NCI-H526 (cell line): ENCODE data around the gene BTLA.
"Not testable (repeated sequence)": the region's sequence is repeated elsewhere in the genome, so short reads cannot be mapped to it uniquely, and the experiment has no call there.

Experiments used
- DNase-seq, 2 experiments: peaks; one replicate each; lab custom pipeline; 2025; lab: John Stamatoyannopoulos, UW

The BTLA gene

DNA sequence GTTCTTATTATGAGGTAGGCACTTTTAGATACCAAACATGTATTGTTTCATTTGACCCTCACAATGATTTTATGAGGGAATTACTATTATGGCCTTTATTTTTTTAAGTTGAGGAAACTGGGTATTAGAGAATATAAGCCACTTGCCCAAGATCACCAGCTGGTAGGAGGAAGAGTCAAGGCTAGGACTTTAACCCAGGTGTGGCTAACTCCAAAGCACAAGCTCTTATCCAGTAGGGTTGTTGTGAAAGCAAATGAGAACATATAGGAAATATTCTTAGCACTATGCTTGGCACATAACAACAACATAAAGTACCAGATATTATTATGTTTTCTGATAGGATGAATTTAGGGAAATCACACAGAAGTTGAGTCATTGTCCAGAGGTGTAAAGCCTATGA, 7.9 kb downstream of the BTLA start:
- DNase-seq: no peak

DNA sequence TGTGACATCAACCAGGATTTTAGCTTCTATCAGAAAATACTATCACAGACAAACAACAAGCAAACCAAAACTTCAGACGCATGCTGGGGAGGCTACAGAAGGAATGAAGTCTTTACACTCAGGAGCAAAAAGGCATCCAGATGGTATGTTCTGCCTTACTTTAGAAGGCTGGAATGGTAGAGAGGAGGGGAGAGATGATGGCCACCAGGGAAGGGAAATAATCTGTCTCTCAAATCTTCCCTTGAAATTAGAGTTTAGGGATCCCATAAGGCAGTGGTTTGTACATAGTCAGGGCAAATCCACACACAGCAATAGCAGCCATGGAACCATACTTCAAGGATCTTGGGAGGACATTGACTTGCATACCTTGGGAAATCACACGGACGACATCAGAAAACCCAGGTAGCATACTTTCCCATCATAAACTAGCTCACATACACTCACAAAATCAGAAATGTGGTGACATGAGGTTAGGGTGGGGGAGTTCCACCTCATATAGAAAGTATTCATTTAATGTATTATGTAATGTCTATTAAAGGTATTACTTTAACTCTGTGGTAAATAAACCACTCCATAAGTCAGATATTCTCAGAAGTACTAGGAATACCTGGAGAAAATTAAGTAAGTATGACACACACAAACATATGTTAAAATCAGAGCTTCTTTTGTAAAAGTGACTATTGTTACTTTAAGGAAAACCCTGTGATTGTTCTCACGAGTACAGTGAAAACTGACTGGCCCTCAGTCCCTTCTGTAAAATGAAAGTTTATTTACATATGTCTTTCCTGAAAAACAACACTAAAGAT, 9.4 kb downstream of the BTLA start:
- DNase-seq: no peak

- DNase-seq: no peak
Measured at GRCh38 chr3:112486811-112487505, 12.3 kb downstream of the BTLA start.

DNA sequence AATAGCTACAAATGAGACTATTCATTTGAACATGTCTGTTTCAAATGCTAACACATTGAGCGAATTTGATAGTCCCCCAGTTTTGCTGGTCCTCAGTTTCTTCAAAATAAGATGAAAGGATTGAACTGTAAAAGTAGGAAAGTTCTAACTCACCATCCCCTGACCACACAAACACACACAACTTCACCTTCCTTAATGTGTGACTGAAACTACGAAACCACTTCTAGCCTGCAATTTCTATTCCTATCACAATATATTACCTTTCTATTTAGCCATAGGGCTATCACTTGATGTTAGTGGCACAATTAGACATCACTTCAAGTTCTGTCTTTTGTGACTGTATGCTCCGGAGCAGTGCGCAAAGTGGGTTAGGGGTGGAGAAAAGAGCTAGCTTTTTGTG, 14.9 kb downstream of the BTLA start:
- DNase-seq: no peak

DNA sequence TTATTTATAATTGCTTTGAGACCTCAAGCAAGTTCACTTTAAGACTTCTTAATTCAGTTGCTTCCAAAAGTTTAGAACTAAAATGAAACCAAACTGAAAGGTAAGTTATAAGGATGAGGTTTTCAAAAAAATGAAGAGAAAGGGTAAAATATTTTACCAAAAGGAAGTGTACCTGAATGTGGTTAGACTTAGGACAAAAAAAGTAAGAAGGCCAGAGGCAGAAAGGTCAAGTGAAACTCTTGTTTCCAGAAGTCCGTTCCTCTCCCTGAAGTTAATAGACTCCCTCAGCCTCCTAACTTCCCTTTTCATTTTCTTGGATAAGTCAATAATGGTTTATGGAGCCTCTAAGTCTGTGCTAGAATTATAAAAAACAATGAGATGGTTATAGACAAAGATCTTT, 16.6 kb downstream of the BTLA start:
- no peak for DNase-seq

- no peak for DNase-seq
Measured at GRCh38 chr3:112481302-112481721, 18.0 kb downstream of the BTLA start.

GRCh38 chr3:112477891-112478290, 21.4 kb downstream of the BTLA start:
- DNase-seq: no peak

DNA sequence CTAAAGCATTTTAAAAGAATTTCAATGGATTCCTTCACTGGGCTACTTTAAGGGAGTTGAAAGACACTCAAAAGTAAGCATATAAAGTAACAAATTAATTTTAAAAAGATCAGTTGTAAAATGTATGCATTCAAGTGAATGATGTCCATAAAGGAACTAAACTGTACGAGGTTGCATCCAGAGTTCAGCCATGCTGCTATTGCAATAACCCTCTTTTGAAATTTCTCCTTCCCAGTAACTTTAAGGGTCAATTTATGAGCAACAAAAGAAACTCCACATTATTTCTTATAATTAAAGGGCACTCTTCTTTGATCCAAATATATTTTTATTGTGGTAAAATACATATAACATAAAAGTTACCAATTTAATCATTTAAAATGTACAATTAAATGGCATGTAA, 22.9 kb downstream of the BTLA start:
- no peak for DNase-seq

- DNase-seq: no peak
Measured at GRCh38 chr3:112474796-112475195, 24.5 kb downstream of the BTLA start.

- DNase-seq: no peak
Measured at GRCh38 chr3:112472691-112473090, 26.6 kb downstream of the BTLA start.

- no peak for DNase-seq
Measured at GRCh38 chr3:112471596-112472325, 27.5 kb downstream of the BTLA start.

DNA sequence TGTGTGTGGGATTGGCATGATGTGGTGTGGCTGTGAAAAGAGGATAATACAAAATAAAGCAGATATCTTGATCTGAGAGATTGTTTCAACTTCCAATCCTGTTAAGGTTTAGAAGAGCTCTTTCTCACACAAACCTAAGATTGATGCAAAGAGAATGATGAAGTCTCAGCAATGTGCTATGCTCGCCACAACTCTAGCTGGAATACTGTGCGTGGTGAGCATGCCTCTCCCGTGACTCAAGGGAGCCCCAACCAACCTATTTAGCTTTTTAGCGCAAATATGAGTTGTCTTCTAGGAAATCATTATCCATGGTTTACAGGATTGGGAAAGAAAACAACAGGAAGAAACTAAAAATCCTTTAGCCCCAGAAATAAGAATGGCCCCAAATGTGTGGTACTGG, 28.5 kb downstream of the BTLA start:
- no peak for DNase-seq

- DNase-seq: no peak
Measured at GRCh38 chr3:112469671-112470070, 29.6 kb downstream of the BTLA start.

GRCh38 chr3:112467539-112467938, 31.7 kb downstream of the BTLA start:
- no peak for DNase-seq

GRCh38 chr3:112466020-112466419, 33.3 kb downstream of the BTLA start:
- DNase-seq: no peak

DNA sequence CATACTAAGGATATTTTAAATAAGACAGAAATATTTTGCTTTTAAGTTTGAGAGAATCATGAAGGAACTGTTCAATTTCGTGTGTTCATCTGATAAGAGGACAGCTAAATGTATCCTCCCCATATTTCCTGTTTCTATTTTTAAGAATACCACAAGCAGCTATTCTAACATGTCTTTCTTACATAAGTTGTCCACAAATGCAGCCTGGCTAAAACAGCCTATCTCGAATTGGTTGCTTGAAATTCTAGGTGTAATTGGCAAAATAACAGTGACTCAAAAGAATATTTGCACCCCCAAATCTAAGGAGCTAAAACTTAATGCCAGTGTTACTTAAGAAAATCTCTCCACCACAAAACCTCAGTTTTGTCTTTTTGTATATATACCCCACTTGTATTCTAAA, 35.0 kb downstream of the BTLA start:
- DNase-seq: no peak

DNA sequence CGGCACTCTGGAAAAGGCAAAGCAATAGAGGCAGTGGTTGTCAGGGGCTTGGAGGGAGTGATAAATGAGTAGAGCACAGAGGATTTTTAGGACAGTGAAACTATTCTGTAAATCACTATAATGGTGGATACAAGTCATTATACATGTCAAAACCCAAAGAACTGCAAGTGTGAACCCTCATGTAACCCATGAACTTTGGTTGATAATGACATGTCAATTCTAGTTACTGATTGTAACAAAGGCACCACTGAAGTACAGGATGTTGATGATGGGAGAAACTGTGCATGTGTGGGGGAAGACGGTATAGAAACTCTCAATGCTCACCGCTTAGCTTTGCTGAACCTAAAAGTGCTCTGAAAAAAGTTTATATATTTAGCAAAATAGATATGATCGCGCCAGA, 36.0 kb downstream of the BTLA start:
- DNase-seq: no peak

- not testable (repeated sequence) for DNase-seq
Measured at GRCh38 chr3:112461787-112462186, 37.5 kb downstream of the BTLA start.

GRCh38 chr3:112460519-112461195, 38.6 kb downstream of the BTLA start:
- no peak for DNase-seq

DNA sequence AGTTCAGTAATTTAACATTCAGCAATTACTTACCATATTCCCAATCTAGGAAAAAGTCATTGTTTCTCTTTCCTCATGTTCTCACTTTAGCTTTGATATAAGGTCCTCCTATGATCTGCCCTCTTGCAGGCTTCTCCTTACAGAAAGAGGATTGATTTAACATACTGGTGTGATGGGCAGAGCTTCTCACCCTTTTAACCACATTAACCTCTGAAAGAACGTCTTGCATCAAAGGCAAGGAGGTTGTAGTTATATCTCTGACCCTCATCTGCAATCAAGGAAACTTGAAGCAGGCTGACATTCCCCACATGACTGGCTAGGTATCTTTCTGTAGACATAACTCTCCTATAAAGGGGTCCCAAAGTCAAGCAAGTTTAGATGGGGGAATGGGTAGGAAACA, 39.5 kb downstream of the BTLA start:
- no peak for DNase-seq

DNA sequence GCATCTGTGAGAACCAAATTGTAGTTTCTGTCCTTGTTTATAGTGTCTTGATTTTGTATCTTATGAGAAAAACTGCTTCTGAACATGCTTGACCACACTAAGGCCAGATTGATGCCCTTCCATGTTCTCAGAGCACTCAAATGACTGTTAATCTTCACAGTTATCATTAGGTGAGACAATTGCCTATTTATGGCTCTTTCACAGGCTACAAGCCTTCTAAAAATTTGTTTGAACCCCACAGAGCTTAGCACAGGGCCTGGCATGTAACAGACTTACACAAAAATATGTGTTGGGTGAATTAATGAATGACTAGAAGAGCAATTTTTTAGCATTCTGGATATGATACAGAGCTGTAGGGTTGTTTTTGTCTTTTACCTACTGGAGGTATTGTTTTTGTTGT, 43.1 kb downstream of the BTLA start:
- DNase-seq: no peak

DNA sequence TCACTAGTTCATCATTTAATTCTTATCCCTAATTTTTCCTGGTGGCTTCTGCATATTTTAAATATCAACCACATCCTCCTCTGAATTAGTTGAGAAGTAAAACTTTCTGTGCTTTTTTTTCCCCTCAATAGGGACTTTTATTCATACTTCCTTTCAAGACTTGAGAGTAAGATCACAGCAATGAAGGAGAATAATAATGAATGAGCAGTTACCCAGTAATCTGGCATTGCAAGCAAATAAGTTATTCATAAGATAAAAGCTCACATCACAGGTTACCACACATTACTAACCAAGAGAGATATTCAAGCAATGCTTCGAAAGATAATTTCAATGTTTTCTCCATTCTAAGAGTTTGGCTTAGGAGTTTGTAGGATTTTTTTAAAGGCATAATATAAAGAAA, 50.3 kb downstream of the BTLA start:
- DNase-seq: no peak
